ENCODE results near the gene ABCA6. TPM values are rescaled to one million over a fixed set of nuclear protein-coding genes. Genes with fewer than 3 reads are reported as not detected.

ABCA6 gene
- total RNA-seq, 2 donors from 2014 or later: not detected

- no peak for TF ChIP-seq CTCF (conservative IDR thresholded peaks at IDR 0.05)
Measured at GRCh38 chr17:69056179-69056823, 85.4 kb downstream of the ABCA6 start.

GRCh38 chr17:69055334-69055733 lies 86.4 kb downstream of the ABCA6 start:
- peaks cover 10% of the 10 kb centered on the region for H3K9me3 Mint-ChIP-seq
- no peak overlapping the region for H3K4me3 ChIP-seq (ENCODE audit: low read length)
- no peaks in the 10 kb centered on the region for H3K4me1 Mint-ChIP-seq
- H3K36me3 ChIP-seq (ENCODE audit: control insufficient read depth, insufficient read depth, low read length): no peaks in the 10 kb centered on the region
- no peak for DNase-seq
- peaks cover 4% of the 10 kb centered on the region for H3K27me3 Mint-ChIP-seq (ENCODE audit: insufficient read depth)
- H3K4me3 Mint-ChIP-seq: no peak overlapping the region
- no peak overlapping the region for H3K9ac ChIP-seq (ENCODE audit: extremely low read depth, low read length, poor library complexity, severe bottlenecking)
- no peaks in the 10 kb centered on the region for H3K36me3 Mint-ChIP-seq (ENCODE audit: low read depth)
- no peak for TF ChIP-seq CTCF (conservative IDR thresholded peaks at IDR 0.05)
- no peaks in the 10 kb centered on the region for H3K4me1 ChIP-seq (ENCODE audit: control insufficient read depth, insufficient read depth, low read length)
- WGBS, 2 experiments (ENCODE audit: insufficient coverage in 1 of 2, insufficient read length in 1 of 2): 94 to 100% methylated on average over 1 to 2 of the region's 2 CpGs
- H3K27me3 ChIP-seq (ENCODE audit: control insufficient read depth, insufficient read depth, low read length, poor library complexity, severe bottlenecking): peaks cover 10% of the 10 kb centered on the region
- H3K27ac Mint-ChIP-seq: no peak overlapping the region
- peaks cover 6% of the 10 kb centered on the region for H3K9me3 ChIP-seq (ENCODE audit: control insufficient read depth, low read length)
- no peak overlapping the region for H3K27ac ChIP-seq (ENCODE audit: low read depth, low read length)

More at GRCh38 chr17:69056179-69056823, 85.4 kb downstream of the ABCA6 start:
- Histone ChIP-seq H3K4me1 (ENCODE audit: control insufficient read depth, insufficient read depth, low read length) (no peaks in the 10 kb centered on the region), H3K36me3 (ENCODE audit: control insufficient read depth, insufficient read depth, low read length) (no peaks in the 10 kb centered on the region), H3K9ac (ENCODE audit: extremely low read depth, low read length, poor library complexity, severe bottlenecking) (no peak overlapping the region), H3K27me3 (ENCODE audit: control insufficient read depth, insufficient read depth, low read length, poor library complexity, severe bottlenecking) (peaks cover 18% of the 10 kb centered on the region), H3K9me3 (ENCODE audit: control insufficient read depth, low read length) (peaks cover 6% of the 10 kb centered on the region), H3K4me3 (ENCODE audit: low read length) (no peak overlapping the region), H3K27ac (ENCODE audit: low read depth, low read length) (no peak overlapping the region)
- Mint-ChIP-seq H3K27me3 (ENCODE audit: insufficient read depth) (peaks cover 10% of the 10 kb centered on the region), H3K36me3 (ENCODE audit: low read depth) (no peaks in the 10 kb centered on the region), H3K9me3 (peaks cover 10% of the 10 kb centered on the region), H3K27ac (no peak overlapping the region), H3K4me3 (no peak overlapping the region), H3K4me1 (peaks cover 4% of the 10 kb centered on the region)
- DNase-seq: no peak
- 92% methylated on average over 3 of the region's 3 CpGs; no CpG with 5 or more reads in 1 of the 2 experiments for WGBS, 2 experiments (ENCODE audit: insufficient coverage in 1 of 2, insufficient read length in 1 of 2)

- Histone ChIP-seq H3K4me1 (ENCODE audit: control insufficient read depth, insufficient read depth, low read length) (peaks cover 5% of the 10 kb centered on the region), H3K4me3 (ENCODE audit: low read length) (no peak overlapping the region), H3K27me3 (ENCODE audit: control insufficient read depth, insufficient read depth, low read length, poor library complexity, severe bottlenecking) (no peaks in the 10 kb centered on the region), H3K36me3 (ENCODE audit: control insufficient read depth, insufficient read depth, low read length) (no peaks in the 10 kb centered on the region), H3K27ac (ENCODE audit: low read depth, low read length) (no peak overlapping the region), H3K9me3 (ENCODE audit: control insufficient read depth, low read length) (no peaks in the 10 kb centered on the region), H3K9ac (ENCODE audit: extremely low read depth, low read length, poor library complexity, severe bottlenecking) (no peak overlapping the region)
- Mint-ChIP-seq H3K27ac (no peak overlapping the region), H3K27me3 (ENCODE audit: insufficient read depth) (peaks cover 2% of the 10 kb centered on the region), H3K36me3 (ENCODE audit: low read depth) (no peaks in the 10 kb centered on the region), H3K4me1 (peaks cover 10% of the 10 kb centered on the region), H3K9me3 (peaks cover 13% of the 10 kb centered on the region), H3K4me3 (no peak overlapping the region)
- DNase-seq: no peak
- 90 to 98% methylated on average over 2 to 5 of the region's 5 CpGs for WGBS, 2 experiments (ENCODE audit: insufficient coverage in 1 of 2, insufficient read length in 1 of 2)
- TF ChIP-seq CTCF (conservative IDR thresholded peaks at IDR 0.05): no peak
Measured at GRCh38 chr17:69050999-69051775, 90.5 kb downstream of the ABCA6 start.
